Right hindlimb (tissue), 1 donor: ENCODE measurements around the gene HCAR3.
"Not testable (repeated sequence)": the region's sequence is repeated elsewhere in the genome, so short reads cannot be mapped to it uniquely, and the experiment has no call there.

Experiments used
- DNase-seq: peaks from one replicate; pipeline ENCODE4 v3.0.0-alpha.2; 2018

The HCAR3 gene

GRCh38 chr12:122721057-122721545 lies 4.5 kb upstream of the HCAR3 start:
- no peak for DNase-seq

- not testable (repeated sequence) for DNase-seq
These were observed 1.4 kb downstream of the HCAR3 start for GRCh38 chr12:122715211-122715610.

- DNase-seq = not testable (repeated sequence)
These were observed 3.0 kb downstream of the HCAR3 start for GRCh38 chr12:122713491-122714188.

GRCh38 chr12:122711266-122711665 lies 5.3 kb downstream of the HCAR3 start:
- DNase-seq = not testable (repeated sequence)

- not testable (repeated sequence) for DNase-seq
These were observed 6.3 kb downstream of the HCAR3 start for GRCh38 chr12:122710341-122710740.

GRCh38 chr12:122709287-122709686 lies 7.3 kb downstream of the HCAR3 start:
- DNase-seq = not testable (repeated sequence)

GRCh38 chr12:122703841-122704240 lies 12.8 kb downstream of the HCAR3 start:
- DNase-seq = not testable (repeated sequence)

- not testable (repeated sequence) for DNase-seq
These were observed 13.6 kb downstream of the HCAR3 start, which contains the start of gene HCAR2 for GRCh38 chr12:122702890-122703611. HCAR2 (minus strand) TSS chr12:122703357; CDS start chr12:122703283, 74 bp downstream.

GRCh38 chr12:122701481-122701880 lies 15.1 kb downstream of the HCAR3 start:
- not testable (repeated sequence) for DNase-seq

- DNase-seq = not testable (repeated sequence)
These were observed 16.4 kb downstream of the HCAR3 start for GRCh38 chr12:122700038-122700710.

GRCh38 chr12:122696922-122697321 lies 19.7 kb downstream of the HCAR3 start:
- DNase-seq = not testable (repeated sequence)

- DNase-seq = no peak
These were observed 25.0 kb downstream of the HCAR3 start for GRCh38 chr12:122691566-122691965.

- no peak for DNase-seq
These were observed 28.3 kb downstream of the HCAR3 start for GRCh38 chr12:122688291-122688690.

GRCh38 chr12:122687086-122687485 lies 29.5 kb downstream of the HCAR3 start:
- no peak for DNase-seq

GRCh38 chr12:122686538-122686937 lies 30.1 kb downstream of the HCAR3 start:
- no peak for DNase-seq

GRCh38 chr12:122684297-122684813 lies 32.3 kb downstream of the HCAR3 start:
- no peak for DNase-seq

GRCh38 chr12:122681814-122682213 lies 34.8 kb downstream of the HCAR3 start:
- DNase-seq = no peak

- DNase-seq = not testable (repeated sequence)
These were observed 35.6 kb downstream of the HCAR3 start for GRCh38 chr12:122680989-122681388.

- DNase-seq = not testable (repeated sequence)
These were observed 39.8 kb downstream of the HCAR3 start for GRCh38 chr12:122676781-122677180.

- DNase-seq = not testable (repeated sequence)
These were observed 40.6 kb downstream of the HCAR3 start for GRCh38 chr12:122676015-122676414.

GRCh38 chr12:122672515-122672914 lies 44.1 kb downstream of the HCAR3 start:
- no peak for DNase-seq

- no peak for DNase-seq
These were observed 47.1 kb downstream of the HCAR3 start for GRCh38 chr12:122669397-122670070.
